Activated CD8-positive, alpha-beta memory T cell treated with anti-CD3 and anti-CD28 coated beads, Interleukin-2, amount 50 U/mL, for 24 hours (primary cell): ENCODE data around the gene RSPO4.
"Not testable (repeated sequence)": the region's sequence is repeated elsewhere in the genome, so short reads cannot be mapped to it uniquely, and the experiment has no call there.

ENCODE experiments used
- DNase-seq: peaks from one replicate; pipeline ENCODE4 v3.0.0-alpha.2; 2020; ENCODE audit errors: extremely low read depth

RSPO4 gene

DNA sequence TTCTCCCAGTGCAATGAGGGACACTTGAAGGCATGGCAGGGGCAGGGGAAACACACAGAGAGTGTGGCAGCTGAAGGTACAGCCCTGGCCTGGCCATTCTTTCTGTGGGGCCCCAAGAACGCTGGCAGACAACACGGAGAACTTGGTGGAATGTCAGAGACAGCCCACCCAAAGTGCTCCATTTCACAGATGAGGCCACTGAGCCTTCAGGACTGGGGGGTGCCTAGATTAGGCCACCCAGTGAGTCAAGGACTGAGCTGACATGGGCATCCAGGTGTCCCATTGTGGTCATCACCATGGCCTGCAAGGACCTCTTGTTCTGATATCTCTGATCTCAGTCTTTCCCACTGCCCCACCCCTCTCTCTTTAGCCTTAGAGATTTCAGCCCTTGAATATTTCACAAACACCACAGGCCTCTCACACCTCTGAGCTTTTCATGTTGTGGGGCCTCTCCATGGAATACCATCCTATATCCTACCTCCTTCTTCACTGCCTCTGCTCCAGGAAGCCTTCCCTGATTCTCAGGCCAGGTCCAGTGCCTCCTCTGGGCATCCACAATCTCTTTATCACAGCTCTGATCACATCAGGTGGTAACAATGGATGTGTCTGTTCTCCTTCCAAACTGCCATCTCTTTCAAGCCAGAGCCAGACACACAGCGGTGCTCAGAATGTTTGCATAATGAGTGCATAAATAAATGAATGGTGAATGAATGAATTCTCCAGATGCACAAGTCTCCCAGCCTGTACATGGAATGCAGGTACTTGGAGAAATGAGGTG is 2.0 kb upstream of the RSPO4 start:
- no peak for DNase-seq

DNA sequence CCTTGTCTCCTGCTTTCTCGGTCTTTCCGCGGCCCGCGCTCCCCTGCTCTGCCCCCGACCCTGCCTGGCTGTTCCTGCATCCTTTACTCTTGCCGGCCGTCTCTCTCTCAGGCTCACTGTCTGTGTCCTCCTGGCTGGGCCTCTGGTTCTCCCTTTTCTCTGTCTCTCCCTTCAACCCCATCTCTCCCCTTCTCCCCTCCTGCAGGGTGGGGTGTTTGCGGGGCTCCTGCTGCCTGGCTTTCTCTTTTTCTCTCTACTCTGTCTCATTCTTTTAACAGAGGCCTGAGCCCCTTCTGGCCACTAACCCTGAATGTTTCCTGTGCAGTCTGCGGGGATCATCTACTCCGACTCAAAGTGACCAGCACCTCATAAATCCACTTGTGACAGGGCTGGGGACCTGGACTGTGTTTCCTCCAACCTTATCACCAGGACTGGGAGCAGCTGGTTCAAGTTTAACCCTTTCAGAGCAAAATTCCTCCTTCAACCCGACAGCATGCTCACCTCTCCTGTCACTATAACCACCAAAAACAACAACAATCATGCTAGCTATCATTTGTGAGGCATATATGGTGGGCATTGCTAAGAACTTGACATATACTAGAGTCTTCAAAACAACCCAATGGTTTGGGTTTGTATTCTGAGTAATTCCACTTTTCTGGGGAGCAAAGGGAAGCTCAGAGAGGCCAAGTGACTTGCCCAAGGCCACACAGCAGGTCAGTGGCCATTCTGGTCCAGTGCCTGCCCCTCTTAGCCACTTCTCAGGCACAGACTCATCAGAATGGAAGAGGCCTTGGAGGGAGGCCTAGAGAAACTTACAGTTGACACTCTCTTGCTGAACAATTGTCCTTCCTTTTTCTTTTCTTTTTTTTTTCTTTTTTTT is 811 bp upstream of the RSPO4 start:
- no peak for DNase-seq

DNA sequence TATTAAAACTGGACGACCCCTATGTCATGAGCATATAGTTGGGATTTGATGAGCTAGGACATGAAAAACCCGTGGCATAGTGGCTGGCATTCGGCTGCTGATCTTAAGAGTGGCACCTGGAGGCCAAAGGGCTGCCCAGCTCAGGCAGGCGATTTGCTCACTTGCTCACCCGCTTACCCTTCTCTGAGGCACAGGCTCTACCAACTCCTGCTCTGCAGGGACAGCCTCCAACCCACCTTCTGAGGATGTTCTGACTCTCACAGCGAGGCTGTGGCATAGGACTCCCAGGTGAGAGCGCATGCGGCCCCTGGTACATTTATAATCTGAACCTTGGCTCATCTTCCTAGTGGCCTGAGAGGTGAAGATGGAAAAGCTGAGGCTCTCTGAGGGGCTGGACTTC is 995 bp downstream of the RSPO4 start:
- no peak for DNase-seq

DNA sequence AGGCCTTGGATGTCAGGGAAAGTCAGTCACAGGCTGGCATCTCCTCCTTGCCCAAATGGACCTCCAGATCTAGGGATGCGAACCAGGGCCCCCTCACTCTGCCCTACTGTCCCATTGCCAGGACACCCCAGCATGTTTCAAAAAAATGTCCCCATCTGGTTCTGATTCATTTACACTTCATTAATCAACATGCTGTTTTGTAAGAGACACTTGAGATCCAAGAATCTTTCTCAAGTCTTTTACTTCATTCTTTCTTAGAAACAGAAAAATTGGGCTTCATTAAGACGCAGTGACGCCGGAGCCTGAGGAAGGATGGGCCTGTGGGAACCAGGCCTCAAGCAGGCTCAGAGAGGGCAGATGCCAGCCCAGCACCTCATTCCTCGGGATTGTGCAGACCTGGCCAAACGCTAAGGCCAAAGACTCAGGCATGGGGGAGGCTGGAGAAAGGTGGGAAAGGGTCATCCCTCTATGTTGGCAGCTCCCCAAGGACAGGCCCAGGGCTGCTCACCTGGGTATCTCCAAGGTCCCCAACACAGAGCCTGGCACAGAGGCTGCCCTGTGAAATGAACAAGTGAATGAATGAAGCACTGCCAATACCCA is 3.8 kb downstream of the RSPO4 start:
- no peak for DNase-seq

DNA sequence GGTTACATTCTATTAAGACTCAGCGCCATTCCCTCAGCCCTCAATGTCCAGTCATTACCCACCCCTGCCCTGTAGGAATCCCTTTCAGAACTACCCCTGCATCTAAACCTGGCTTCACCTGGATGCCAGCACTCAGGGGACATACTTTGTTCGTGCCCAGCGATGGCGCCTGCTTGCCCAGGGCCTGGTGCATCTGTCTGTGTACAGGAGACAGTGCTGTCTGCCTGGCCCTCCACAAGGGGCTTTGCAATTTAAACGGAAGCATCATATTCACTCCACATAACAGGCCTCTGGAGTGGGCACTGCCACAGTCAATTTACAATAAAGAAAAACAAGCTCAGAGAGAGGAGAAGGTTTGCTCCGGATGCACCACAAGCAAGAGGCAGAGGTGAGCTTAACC is 4.6 kb downstream of the RSPO4 start:
- DNase-seq = no peak

DNA sequence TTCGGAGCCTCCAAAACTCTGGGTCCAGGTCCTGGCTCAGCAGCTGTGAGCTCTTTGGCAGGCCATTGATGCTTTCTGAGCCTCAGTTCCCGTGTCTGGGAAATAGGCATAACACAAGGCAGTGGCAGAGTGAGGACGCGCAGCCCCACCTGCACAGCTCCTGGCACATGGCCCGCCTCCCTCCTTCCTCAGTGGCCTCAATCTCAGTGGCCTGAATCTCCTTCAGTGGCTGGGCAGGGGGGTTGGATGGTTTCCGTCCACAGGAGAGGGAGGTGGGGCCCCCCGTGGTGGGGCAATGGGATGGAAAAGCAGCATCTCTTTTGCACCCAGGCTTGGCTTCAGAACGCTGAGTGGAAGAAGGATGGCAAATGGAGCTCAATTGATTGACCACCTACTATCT is 5.1 kb downstream of the RSPO4 start:
- DNase-seq = no peak

DNA sequence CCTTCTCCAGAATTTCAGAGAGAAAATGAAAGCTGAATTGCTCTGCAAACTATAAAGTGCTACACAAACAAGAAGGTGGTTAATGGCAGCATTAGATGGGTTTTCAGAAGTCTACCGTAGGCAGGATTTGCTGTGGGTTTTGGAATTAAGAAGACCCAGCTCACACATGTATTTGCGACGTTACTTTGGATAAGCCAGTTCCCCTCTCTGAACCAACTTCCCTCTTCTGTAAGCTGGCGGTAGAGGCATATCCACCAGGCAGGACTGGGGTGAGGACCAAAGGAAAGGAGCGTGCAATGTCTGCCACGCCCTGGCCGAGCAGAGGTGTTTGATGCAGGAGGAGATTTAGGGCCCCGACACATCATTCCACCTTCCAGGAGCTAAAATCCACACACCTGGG is 6.9 kb downstream of the RSPO4 start:
- DNase-seq = no peak

DNA sequence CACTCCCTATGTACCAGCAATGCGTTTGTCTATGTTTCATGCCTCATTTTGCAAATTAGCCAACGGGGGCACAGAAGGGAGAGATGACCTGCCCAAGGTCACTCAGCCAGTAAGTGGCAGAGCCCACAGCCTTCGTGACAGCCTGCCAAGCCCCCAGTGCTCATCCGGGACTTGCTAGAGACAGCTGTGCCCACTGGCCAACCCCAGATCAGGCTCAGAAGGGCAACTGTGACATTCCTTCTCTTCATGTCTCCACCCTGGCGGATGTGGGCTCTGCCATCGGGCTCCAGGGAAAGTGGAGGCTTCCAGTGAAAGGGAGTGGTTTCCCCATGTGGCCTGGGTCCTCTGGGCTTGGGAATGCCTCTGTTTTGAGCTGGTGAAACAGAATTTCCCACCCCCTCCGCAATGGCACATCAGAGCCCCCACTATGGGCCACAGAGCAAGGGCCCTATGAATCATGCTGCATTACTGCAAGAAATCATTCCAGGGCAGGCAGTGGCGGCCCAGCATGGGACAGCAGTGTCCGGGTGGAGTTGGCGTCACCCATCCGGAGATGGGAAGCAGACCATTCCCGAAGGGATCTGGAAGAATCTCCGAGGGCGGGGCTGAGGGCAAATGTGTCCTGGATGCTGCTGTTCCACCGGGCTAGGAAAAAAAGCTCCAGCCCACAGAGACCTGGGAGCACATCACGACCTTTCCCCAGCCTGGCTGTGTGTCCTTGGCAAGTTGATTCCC is 9.1 kb downstream of the RSPO4 start:
- no peak for DNase-seq

DNA sequence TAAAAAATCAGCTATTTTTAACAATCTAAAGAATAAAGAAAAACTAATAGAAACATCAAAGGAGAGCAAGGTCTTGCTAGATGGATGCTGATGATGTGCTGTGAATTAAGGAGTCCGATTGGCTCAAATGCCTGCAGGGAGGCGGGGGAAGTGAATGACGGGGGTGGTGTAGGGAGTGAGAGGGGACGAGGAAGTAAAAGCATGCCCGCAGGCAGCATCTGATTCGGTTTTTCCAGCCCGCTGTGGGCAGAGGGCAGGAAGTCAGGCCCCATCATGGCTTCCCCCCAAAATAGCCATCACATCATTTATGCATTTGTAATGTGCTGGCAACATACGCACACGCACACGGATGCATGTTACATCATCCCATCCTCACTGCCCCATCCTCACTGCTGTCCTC is 10.3 kb downstream of the RSPO4 start:
- DNase-seq = no peak

DNA sequence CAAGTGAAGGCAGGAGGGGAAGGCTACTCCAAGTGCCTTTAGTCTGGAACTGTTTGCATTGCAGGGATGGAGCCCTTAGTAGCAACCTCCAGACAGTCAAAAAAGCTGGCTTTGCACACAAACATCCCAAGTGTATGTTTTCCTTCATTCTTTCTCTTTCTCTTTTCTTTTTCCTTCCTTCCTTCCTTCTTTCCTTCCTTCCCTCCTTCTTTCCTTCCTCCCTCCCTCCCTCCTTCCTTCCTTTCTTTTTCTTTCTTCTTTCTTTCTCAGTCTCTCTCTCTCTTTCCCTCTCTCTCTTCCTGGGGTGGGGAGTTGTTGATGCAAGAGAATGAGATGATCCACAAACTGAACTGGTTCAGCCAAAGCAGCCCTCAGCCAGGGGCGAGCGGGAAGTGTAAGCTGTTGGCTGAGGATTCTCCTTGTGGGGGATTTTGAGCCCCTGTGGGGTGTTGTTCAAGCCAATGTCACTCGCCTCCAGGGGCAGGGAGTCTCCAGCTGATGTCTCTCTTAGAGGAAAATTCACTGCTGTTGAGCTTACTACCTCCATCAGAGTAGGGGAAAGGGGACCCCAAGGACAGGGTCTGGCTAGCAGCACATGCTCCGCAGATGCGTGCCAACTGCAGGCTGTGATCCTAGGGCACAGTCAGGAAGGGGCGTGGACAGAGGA is 11.7 kb downstream of the RSPO4 start:
- no peak for DNase-seq

DNA sequence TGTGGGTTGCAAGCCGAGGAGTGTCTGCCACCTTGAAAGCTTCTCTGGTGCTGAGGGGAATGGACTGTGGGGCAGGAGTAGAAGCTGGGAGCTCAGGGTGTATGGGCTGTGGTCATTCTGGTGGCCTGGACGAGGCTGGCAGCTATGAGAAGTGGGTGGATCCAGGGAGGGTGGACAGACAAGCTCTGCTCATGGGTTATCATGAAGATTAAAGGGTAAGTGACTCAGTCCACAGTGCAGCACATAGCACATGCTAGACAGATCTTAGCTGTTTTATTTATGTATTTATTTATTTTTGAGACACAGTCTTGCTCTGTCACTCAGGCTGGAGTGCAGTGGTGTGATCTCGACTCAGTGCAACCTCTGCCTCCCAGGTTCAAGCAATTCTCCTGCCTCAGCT is 13.8 kb downstream of the RSPO4 start:
- no peak for DNase-seq

DNA sequence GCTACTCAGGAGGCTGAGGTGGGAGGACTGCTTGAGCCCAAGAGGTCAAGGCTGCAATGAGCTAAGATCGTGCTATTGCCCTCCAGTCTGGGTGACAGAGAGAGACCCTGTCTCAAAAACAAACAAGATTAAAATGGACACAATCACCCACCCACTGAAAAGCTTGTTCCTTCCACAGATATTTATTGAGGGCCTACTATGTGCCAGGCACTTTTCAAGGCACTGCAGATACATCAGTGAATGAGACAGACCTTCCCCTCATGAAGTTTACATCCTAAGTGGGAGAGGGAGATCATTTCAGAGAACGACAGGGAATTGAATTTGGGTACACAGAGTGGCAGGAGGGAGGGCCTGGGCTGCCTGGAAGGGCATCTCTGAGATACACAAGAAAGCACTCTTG is 14.4 kb downstream of the RSPO4 start:
- no peak for DNase-seq

DNA sequence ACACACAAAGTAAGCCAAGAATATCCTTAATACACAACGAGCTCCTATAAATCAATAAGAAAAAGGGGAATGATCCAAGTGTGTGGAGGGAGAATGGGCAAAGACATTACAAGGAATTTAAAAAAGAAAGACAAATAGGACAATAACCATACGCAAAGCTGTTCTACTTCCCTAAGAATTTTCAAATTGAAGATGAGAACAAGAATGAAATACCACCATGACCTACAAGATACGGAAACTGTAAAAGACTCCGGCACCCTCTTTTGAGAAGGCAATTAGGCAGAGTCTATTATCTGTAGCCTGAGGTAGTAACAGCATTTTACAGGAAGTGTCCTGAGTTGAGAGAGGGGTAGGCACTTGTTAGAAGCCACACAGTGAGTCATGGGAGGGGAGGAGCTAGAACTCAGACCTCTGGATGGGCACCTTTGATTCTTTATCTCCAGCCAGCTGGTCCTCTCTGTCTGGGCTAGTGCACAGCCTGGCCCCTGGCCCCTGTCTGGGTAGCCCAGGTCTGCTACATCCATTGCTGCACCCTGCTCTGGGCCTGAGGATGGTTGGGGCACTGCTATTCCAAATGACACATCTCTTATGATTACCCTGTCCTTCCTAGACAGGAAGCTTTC is 15.3 kb downstream of the RSPO4 start:
- no peak for DNase-seq

DNA sequence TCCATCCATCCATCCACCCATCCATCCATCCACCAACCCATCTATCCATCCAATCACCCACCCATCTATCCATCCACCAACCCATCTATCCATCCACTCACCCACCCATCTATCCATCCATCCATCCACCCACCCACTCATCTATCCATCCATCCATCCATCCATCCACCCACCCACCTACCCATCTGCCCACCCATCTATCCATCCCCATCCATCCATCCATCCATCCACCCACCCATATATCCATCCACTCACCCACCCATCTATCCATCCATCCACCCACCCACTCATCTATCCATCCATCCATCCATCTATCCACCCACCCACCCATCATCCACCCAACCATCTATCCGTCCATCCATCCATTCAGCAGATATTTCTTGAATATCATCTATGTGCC is 17.1 kb downstream of the RSPO4 start:
- DNase-seq = not testable (repeated sequence)

DNA sequence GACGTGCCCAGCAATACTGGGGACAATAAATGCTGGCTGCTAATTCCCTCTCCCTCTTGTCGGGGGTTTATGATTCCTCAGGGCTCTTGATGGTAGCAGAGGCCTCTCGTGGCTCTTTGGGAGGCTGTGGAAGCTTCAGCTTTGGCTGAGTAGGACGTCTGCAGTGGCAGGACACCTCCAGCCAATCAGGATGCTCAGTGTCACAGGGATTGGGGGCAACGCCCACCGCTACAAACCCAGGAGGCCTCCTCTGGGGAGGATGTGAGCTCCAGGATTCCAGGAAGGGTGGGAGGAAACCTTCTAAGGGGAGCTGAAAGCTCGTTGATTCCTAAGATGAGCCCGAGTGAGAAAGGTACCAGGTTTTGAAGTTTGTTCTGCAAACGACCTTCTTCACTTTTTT is 19.4 kb downstream of the RSPO4 start:
- DNase-seq = no peak

DNA sequence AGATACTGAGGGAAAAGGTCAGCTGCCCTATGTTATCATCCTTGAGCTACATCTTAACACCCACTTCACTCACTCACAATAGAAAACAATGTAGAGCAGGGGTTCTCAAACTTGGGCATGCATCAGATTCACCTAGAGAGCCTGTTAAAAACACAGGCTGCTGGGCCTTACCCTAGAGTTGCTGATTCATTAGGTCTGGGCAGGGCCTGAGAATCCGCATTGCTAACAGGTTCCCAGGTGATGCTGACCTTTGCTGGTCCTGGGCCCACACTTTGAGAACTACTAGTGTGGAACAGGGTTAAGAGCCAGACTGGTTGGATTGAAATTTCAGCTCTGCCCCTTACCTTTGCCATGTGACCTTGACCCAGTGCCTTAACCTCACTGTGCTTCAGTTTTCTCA is 25.1 kb downstream of the RSPO4 start:
- no peak for DNase-seq

DNA sequence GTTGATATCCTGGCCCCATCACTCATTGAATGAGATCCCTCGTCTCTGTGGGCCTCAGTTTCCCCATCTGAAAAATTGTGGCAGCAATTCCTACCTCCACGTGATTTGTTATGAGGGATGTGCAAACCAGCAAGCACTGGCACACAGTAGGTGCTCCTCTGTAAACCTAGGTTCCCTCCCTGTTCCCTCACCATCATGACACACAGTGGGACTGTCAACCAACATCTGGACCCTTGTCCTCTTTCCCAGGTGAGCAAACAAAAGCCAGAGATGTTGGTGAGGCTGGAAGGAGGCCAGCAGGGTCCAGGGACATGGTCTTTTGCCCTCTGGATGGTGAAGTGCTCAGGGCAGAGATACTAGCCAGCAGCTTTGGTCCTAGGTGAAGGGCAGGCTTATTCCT is 26.1 kb downstream of the RSPO4 start:
- DNase-seq = no peak

DNA sequence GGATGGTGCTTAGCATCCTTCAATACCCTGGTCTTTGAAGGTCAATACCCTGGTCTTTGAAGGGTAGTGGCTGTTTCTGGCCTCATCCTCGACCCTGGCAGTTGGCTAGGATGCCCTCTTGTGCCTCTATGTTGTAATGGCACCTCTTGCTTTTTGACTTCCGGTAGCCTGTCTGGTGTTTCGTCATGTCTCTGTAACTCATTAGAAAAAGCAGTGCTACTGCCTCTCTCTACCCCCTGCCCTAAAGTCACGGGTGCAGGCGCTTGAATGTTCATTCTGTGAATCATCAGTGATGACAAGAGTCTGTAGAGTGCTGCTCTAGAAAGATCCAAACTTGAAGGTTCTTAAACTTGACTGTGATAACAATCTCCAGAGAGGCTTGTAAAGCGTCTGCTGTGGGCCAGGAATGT is 28.3 kb downstream of the RSPO4 start:
- DNase-seq = no peak

DNA sequence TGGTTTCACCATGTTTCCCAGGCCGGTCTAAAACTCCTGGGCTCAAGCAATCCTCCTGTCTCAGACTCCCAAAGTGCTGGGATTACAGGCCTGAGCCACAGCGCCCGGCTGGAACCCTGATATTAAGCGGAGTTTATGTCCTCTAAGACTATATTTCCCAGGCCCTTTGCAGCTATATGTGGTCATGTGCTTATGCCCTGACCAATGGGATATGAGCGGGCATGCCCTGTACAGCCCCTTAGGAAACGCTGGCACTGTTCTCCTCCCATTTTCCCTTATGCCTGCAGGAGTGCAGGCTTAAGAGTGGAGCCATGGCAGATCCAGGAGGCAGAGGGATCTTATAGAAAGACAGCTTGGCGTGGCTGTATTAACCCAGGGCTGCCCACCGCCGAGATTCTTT is 29.9 kb downstream of the RSPO4 start:
- no peak for DNase-seq

DNA sequence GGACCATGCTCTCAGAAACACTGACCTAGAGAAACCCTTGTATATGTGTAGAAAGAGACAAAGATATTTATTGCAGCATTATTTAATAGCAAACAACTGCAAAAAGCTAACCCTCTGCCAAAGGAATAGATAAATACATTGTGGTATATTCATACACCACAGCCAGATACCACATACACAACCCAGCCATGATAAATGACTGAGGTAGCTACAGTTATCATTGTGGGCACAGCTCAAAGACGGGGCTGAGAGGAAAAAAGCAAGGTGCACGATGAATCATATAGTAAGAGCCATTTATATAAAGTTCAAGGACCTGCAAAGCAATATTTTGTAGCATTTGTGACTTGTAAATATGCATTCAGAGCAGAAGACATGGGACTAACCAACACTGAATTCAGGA is 30.8 kb downstream of the RSPO4 start:
- no peak for DNase-seq

DNA sequence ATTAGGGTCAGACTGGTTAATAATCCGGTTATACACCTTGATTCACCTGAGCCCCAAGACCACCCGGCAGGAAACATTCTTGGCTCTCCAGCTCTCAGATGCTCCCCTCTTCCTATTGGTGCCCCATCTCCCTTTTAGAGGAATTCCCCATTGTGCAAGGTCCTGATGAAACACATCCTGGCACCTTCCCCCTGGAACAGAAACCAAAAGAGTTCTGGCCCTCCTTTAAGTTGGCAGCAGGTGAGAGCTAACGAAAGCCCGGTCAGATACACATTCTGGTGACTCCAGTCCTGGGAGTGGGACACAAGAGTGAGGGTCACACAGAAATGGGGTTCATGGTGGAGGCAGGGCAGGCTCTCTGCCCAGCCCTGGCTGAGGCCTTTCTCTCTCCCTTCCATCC is 32.2 kb downstream of the RSPO4 start:
- DNase-seq = no peak
